Measurements from ENCODE around the gene PARP12. TPM values are rescaled to one million over a fixed set of nuclear protein-coding genes. Genes with fewer than 3 reads are reported as not detected.

Gene PARP12
- total and polyA plus RNA-seq, 9 of the 15 experiments (the other 6 are each of a cell fraction or from before 2014, with no cell fraction given), result 4.6 to 40.4 (median 23.5) TPM

GRCh38 chr7:139976838-139977656 is 85.7 kb downstream of the PARP12 start (continued):
- TF ChIP-seq ZNF592 (IDR thresholded peaks at IDR 0.05), result peak; percentile 51
- peak; percentile 65 for TF ChIP-seq KHSRP (IDR thresholded peaks at IDR 0.05)
- no peak for TF ChIP-seq RCOR1 (IDR thresholded peaks at IDR 0.05; ENCODE audit: borderline replicate concordance in 1 of 2, low read depth in 2 of 2, low read length in 2 of 2)
- no peak for TF ChIP-seq ETS1 (conservative IDR thresholded peaks at IDR 0.05; ENCODE audit: control insufficient read depth, low read depth, low read length)
- no peak for TF ChIP-seq RBM14 (IDR thresholded peaks at IDR 0.05; ENCODE audit: borderline replicate concordance, insufficient read depth, low read depth, low read length)
- no peak for TF ChIP-seq ZNF57 (CRISPR knock-in tag; IDR thresholded peaks at IDR 0.05)
- no peak; the same call in 1 of the 2 replicates for TF ChIP-seq CBFA2T3 (IDR thresholded peaks at IDR 0.05)
- no peak for TF ChIP-seq POLR3A (IDR thresholded peaks at IDR 0.05; ENCODE audit: borderline replicate concordance, extremely low read depth, insufficient read depth, insufficient read length)
- TF ChIP-seq ZFP91 (CRISPR knock-in tag; IDR thresholded peaks at IDR 0.05), result 0 out of 2 replicates have a peak, but pooled peaks have one; percentile 29
- TF ChIP-seq TSHZ1 (CRISPR knock-in tag; IDR thresholded peaks at IDR 0.05), result no peak
- TF ChIP-seq HDAC3 (IDR thresholded peaks at IDR 0.05; ENCODE audit: borderline replicate concordance, partially characterized antibody), result peak; percentile 53
- peak; percentile 71 for TF ChIP-seq POLR2G (IDR thresholded peaks at IDR 0.05; ENCODE audit: low read depth, low read length)
- TF ChIP-seq EWSR1 (IDR thresholded peaks at IDR 0.05; ENCODE audit: borderline replicate concordance, low read depth, partially characterized antibody), result no peak
- no peak for TF ChIP-seq SRSF1 (IDR thresholded peaks at IDR 0.05; ENCODE audit: low read depth, low read length)

Measured in K562 (cell line).